NCI-H2107 treated with DMSO at 0.1 percent for 48 hours (cell line): ENCODE data around the gene ABHD12B.
"Not testable (repeated sequence)": the region's sequence is repeated elsewhere in the genome, so short reads cannot be mapped to it uniquely, and the experiment has no call there.

Source experiments
- DNase-seq: peaks from one replicate; lab custom pipeline; 2025; ENCODE audit not compliant: unreplicated experiment; lab: John Stamatoyannopoulos, UW

The ABHD12B gene

DNA sequence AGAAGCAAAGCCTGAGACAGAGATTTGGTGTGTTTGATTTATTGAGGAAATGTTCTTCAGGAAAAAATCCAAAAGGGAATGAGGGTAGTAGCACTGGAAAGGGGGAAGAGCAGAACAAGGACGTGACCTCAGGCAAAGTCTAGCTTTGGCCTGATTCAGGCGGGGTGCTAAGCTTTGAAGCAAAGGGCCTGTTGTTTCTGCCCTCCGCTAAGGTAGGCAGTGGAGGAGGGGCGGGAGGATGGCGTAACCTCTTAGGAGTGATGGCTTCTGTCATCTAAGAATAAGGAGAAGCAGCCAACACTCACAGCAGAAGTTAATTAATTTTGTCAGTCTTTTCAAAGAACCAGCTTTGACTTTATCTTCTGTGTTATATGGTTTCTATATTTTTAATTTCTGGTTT, 20.4 kb downstream of the ABHD12B start:
- no peak for DNase-seq

DNA sequence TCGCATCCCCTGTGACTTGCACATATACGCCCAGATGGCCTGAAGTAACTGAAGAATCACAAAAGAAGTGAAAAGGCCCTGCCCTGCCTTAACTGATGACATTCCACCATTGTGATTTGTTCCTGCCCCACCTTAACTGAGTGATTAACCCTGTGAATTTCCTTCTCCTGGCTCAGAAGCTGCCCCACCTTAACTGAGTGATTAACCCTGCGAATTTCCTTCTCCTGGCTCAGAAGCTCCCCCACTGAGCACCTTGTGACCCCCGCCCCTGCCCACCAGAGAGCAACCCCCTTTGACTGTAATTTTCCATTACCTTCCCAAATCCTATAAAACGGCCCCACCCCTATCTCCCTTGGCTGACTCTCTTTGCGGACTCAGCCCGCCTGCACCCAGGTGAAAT, 24.6 kb downstream of the ABHD12B start:
- not testable (repeated sequence) for DNase-seq

DNA sequence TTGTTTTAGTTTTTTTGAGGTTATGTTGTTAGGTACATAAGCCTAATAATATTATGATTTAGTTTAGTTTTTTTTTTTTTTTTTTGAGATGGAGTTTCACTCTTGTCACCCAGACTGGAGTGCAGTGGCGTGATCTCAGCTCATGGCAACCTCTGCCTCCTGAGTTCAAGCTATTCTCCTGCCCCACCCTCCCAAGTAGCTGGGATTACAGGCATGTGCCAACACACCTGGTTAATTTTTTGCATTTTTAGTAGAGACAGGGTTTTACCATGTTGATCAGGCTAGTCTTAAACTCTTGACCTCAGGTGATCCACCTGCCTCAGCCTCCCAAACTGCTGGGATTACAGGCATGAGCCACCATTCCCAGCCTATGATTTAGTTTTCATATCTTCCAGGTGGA, 25.2 kb downstream of the ABHD12B start:
- not testable (repeated sequence) for DNase-seq

DNA sequence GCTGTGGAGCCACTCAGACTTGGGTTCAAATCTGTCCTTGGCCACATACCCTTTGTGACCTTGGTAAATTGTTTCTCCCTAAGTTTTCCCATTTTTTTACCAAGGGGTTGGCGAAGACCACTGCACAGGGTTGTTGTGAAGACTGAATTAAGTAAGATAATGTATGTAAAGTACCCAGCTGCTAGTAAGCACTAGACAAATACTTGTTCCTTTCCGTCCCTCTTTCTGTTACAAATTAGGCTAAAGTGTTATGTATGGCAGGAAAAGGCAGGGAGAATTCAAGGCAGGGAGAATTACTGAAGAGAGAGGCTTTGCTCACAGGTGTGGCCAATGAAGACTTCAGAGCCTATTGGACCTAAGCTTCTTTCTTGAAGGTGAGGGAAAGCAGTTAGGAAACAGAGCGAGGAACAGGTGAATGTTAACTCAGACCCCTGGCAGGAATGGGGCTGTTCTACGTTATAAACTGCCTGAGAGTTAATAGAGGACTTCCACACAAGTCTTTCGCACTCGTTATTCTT, 25.9 kb downstream of the ABHD12B start:
- no peak for DNase-seq

DNA sequence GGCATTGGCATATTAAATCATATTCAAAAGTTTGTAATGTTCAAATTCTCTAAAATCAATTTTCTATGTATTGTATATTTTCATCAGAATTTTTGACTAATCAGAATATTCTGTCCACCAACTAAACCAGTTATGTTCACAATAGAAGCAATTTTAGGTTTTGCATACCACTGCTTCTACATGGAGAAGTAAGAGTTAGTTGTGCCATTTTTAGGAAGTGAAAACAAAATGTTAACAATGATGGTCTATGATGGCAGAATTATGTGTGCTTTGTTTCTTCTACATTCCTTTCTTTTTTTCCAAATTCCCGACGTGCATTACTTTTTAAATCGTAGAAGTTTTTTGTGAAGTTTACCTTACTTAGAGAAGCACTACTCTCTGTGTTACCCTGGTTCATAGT, 29.5 kb downstream of the ABHD12B start:
- no peak for DNase-seq

DNA sequence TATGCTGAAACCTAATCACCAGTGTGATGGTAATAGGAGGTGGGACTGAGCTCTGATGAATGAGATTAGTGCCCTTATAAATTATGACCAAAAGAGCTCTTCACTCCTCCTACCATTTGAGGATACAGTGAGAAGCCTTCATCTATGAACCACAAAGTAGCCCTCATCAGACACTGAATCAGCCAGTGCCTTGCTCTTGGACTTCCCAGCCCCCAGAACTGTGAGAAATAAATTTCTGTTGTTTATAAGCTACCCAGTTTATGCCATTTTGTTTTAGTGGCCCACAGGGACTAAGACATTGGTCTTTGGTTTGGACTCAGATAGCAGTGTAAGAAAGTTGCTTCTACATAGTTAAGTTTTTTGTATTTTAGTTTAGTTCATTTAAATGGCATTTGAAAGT, 32.9 kb downstream of the ABHD12B start:
- DNase-seq, result no peak

DNA sequence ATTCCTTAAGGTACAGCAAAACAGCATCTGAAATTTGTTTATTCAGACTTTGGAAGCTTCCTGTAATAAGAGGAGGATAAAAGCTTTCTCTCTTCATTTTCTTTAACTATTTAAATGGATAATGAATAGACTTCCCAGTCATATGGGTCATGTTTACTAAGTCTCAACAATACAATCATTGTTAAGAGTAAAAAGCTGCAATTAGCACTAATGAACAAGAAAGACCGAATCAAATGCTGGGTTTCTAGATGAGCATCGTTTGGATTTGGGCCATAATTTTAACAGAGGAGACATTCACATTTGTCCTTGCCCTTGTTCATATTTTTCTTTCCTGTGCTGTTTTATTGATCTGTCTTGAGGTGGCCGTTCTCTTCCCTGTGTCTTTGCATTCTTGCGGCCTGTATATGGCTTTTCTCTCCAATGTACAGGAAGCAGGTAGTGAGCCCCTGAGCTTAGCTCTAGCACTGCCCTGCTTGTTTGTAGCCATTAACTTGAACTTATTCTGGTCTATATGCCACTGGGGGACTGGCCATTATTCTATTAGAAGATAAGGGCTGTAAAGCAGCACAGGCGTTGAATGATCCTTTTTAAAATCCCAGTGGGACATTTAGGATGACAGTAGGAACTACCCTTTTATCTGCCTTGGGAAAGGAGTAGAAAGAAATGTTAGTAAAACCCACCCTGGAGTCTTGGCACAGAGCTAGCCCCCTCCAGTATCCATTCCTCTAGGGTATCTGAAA, 34.6 kb downstream of the ABHD12B start:
- DNase-seq, result no peak

DNA sequence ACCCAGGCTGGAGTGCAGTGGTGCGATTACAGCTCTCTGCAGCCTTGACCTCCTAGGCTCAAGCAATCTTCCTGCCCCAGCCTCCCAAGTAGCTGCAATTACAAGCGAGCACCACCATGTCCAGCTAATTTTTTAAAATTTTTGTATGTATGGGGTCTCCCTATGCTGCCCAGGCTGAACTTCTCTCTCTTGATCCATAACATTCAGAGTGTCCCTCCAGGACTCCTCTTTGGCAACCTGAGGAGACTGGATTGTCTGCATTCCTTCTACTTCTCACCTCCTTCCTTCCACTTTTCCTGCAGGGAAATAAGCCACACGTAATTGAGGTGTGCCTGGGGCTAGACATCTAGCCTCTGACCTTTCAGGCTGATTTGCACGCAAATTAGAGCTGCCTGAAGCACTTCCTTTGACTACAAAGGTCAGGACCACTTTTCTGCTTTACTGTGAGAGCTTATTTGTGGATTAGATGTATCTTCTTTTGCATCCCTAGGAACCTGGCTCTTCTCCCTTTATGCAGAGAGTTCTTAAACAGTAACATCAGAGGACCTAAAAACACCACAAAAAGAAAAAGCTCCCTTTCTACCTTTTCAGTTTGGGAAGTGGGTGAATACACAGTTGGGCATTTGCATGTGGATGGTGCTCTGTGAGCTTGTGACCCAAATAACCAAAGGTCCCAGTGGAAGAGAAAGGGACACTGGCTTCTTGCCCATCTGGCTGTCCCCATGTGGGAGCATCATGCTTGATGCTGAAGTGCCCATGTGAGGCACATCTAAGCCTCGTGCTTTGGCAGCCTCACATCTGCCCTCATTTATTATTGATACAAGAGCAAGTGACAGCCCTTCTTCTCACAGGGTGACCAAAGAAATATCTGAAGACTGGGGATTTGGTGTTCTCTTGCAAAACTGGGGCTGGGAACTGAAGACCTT, 38.9 kb downstream of the ABHD12B start:
- no peak for DNase-seq

DNA sequence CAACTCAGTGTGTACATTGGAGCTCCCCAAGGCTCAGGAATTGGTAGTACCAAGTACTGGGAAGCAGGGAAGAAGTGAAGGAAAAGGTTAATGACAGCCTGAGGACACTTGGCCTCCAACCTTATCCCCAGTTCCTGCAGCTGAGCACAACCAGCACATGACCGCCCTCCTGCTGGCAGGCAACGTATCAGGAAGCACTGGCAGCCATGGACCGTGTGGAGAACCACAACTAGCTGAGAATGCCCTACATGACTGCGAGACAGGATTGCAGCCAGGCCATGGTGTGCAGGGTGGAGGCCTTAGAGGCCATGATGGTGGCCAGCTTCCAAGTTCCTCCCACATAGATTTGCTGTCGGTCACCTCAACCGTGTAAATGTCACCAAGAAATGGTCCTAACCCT, 45.6 kb downstream of the ABHD12B start:
- DNase-seq, result no peak

DNA sequence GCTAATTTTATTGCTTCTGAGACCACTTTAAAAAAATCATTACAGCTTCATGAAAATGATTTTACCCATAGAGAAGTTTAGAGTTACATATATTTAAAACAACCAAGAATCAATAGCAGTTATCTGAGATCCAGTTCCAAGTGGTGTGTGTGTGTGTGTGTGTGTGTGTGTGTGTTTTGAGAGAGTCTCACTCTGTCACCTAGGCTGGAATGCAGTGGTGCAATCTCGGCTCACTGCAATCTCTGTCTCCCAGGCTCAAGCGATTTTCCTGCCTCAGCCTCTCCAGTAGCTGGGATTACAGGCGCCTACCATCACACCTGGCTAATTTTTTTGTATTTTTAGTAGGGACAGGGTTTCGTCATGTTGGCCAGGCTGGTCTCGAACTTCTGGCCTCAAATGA, 47.7 kb downstream of the ABHD12B start:
- DNase-seq, result not testable (repeated sequence)

DNA sequence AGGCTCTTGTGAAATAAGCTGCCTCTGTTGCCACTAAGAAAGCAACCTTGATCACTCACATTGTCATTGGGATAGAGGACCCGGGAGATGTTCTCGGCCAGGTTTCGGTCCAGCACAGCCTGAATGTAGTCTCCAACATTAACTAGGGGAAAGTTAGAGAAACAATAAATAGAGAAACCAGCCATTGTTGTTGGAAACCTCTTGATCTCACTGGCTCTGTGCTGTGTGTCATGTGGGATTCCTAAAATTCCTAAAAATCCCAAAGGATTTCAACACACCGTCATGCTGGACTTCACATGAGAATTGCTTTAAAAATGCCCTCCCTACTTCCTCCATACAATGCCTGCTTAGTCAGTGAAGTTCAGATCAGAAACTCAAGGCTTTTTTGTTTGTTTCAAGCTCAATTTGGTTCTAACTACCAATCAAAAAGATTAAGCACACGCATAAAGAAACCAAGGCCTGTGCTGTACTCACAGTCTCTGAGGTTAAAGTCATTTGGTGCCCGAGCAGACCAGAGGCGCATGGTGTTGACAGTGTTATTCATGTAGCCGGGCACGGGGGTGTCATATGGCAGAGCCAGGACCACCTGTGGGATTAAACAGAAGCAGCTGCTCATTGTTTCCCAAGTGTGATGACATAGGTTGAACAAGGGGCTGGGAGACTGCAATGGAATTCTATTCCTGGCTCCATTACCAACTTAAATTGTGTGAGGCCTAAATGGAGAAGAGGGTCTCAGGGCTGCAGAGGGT, 48.8 kb downstream of the ABHD12B start:
- DNase-seq, result peak; percentile 60

DNA sequence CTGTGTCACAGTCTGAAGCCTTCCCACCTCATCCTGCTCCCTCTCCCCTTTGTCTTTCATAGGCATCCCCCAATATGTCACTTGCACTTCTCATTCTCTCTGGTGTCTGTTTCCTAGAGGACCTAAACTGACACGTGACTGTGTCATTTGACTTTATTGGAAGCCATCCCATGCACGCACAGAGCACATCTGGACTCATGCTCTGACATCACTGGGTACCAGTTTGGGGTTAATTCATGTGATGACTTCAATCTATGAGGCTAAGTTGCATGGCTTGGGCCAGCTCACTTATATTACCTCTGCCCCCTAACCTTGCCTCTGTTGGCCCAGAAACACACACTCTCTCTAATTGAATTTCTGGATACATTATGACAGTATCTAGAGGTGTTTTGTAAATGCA, 51.0 kb downstream of the ABHD12B start:
- DNase-seq, result no peak

DNA sequence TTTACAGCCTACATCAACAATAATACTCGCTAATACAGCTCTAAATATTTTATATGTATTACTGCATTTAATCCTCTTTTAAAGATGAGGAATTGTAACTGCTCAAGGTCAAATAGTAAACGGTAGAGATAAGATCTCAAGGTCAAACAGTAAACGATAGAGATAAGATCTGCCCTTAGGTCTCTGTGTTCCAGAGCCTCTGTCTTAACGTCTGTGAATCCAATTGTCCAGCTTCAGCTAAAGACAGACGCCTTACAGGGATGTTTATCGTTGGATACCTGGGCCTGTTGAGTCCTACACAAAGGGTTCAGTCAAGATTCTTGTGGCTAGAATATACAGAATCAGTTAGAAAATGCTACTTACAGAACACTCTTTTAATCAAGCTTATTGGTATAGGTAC, 52.4 kb downstream of the ABHD12B start:
- no peak for DNase-seq

DNA sequence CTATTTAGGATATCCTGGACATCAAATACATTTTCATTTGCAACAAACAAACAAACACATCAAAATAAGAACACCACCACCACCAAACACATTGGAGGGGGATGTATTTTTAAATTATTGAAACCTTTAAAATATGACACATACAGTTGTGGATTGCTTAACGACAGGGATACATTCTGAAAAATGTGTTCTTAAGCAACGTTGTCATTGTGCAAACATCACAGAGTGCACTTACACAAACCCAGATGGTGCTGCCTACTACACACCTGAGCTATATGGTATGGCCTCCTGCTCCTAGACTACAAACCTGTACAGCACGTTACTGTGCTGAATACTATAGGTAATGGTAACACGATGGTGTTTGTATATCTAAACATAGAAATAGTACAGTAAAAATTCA, 53.0 kb downstream of the ABHD12B start:
- no peak for DNase-seq

DNA sequence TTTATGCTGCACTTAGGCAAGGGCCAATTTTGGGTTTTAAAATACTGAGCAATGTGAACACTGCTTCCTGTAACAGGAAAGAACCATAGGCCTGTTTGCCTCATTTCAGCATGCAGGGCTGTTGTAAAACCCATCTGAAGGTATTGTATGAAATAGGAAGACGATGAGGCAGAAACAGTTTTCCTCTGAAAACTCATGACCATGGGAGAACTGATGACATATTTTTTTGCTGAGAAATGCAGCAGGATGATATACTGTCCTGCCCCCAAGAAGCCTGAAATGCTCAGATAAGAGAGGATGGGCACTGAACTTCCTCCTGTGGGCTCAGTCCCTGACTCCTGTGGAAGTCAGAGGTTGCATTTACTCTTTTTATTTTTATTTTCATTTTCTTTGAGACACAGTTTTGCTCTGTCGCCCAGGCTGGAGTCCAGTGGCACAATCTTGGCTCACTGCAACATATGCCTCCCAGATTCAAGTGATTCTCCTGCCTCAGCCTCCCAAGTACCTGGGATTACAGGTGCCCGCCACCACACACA, 55.1 kb downstream of the ABHD12B start:
- no peak for DNase-seq

DNA sequence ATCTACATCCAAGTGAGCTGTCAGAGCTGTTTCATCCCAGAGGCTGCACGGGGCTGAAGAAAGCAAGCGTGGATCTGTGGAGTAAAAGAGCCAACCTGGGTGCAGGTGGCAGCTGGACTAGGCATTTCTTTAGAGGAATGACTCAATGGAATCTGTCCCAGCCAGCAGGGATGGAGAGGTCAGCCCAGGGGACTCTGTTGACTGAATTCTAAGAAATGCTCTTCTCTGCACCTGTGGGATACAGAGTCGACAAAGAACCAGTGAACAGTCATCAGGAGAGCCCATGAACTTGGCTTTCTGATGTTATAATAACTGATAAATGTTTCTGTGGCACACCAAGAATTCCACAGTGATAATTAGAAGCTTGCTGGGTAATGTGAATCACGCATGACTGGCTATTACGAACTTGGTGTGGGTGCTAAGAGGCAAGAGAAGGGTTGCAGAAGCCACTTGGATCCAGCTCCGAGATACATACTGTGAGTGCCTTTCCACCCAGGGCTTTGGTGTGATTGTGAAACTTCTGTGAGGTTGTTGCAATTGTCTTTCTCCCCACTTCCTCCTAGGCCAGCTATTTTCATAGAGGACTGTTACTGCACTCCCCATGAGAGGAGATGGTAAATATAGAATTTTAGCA, 56.3 kb downstream of the ABHD12B start:
- no peak for DNase-seq

DNA sequence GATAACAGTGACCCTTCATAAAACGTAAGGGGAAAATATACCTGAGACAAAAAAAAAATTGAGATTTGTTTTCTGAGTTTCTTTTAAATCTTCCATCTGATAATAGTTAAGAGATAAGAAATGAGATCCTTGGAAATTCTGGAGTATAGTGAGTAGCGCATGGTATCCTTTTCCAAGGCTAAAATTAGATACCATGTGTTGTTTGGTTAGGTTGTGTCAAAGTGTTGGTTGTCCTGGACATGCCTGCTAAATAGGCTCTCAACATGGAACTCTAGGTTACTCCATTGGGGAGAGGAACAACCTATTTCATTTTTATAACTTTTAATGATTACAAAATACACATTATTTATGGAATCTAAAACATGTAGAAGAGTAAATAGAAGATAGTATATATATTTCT, 57.7 kb downstream of the ABHD12B start:
- DNase-seq, result no peak

DNA sequence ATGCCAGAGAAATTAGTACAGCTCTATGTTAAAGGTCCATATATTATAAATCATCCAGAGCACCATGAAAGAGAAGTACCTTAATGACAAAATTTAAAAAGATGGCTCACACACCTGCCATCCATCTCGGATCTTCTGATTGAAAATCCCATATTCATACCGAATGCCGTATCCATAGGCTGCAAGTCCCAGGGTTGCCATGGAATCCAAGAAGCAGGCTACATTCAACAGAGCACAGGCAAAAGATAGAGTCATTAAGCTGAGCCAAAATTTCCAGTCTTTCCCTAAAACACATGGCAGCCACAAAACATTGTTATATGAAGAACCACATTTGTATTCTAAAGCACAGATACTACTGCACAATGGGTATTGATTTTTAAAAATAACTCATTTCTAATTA, 59.7 kb downstream of the ABHD12B start:
- DNase-seq, result no peak

DNA sequence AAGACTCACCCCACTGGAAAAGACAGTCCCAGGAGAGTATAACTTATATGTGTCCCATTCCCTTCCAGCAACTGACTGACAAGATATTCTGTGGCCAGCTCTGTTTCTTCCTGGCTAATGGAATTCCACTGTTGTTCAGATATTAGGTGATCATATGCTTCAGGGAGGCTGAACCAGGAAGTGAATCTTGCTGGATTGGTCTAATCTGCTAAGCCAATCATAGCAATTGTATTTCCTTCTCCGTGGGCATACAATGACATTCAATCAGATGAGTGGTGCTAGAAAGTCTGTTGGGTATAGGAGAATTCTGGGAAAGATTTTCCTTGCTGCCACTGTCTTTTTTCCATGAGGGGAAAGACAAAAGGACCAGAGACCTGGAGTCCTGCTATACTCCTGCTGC, 60.3 kb downstream of the ABHD12B start:
- DNase-seq, result no peak

DNA sequence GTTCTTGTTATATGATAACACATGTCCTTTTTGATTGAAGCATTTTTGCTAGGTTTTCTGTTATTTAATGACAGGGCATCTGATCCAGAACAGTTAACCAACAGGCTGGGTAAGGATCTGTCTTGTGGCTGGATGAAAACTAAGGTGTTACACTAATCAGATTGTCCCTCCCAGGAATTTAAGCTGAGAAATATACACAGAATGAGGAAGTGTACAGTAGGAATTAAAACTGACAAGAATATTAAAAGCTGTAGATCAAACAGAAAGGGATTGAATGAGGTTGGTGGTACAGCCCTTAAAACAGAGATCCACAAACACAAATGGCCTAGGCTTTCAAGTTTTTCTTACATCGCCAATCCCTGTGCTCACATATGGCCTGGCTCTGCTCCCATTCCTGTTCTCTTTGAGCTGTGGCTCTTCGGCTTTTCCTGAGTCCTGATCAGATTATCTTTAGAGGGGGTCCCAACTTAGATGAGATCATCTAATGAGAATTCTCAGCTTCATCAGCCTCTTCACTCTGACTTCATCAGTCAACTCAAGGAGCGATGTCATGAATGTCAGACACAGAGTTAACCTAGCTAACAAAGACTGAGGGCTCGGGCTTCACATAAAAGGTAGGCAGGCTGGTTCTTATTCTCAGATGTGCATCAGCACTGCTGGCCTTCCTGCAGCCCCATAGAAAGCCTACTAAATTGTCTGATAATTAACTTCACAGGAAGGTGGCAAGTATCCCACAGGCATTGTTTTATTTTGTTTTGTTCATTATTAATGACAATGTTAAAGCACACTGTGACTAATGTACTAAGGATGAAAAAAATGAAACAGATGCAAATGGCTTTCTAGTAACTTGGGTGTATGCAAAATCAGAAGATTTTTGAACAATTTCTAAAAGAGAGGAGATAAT, 61.0 kb downstream of the ABHD12B start:
- DNase-seq, result no peak
